BLaER1 (cell line): Measurements from ENCODE around the gene LMBR1.
A peak's percentile ranks its signal among the peaks of the same experiment; 100 is the strongest.

Source experiments
- H3K27ac ChIP-seq: shearing (Covaris generic); formaldehyde crosslinking; 2 replicates; pipeline ENCODE4 v1.8.1; 2022
- H3K27me3 ChIP-seq: shearing (Covaris generic); formaldehyde crosslinking; 2 replicates; pipeline ENCODE4 v1.8.1; 2022
- H3K36me3 ChIP-seq: shearing (Covaris generic); formaldehyde crosslinking; 2 replicates; pipeline ENCODE4 v1.8.1; 2022
- H3K4me1 ChIP-seq: shearing (Covaris generic); formaldehyde crosslinking; 2 replicates; pipeline ENCODE4 v1.8.1; 2022
- H3K4me2 ChIP-seq: shearing (Covaris generic); formaldehyde crosslinking; 2 replicates; pipeline ENCODE4 v1.8.1; 2022
- H3K4me3 ChIP-seq: shearing (Covaris generic); formaldehyde crosslinking; 2 replicates; pipeline ENCODE4 v1.8.1; 2022
- H3K9ac ChIP-seq: shearing (Covaris generic); formaldehyde crosslinking; 2 replicates; pipeline ENCODE4 v1.8.1; 2022
- H3K9me3 ChIP-seq: shearing (Covaris generic); formaldehyde crosslinking; 2 replicates; pipeline ENCODE4 v1.8.1; 2022
- H4K20me1 ChIP-seq: shearing (Covaris generic); formaldehyde crosslinking; 2 replicates; pipeline ENCODE4 v1.8.1; 2022
- Cebpa-rat ChIP-seq: shearing (Covaris generic); IDR thresholded peaks from 2 replicates; pipeline ENCODE4 v1.8.1; 2022

LMBR1 gene

DNA sequence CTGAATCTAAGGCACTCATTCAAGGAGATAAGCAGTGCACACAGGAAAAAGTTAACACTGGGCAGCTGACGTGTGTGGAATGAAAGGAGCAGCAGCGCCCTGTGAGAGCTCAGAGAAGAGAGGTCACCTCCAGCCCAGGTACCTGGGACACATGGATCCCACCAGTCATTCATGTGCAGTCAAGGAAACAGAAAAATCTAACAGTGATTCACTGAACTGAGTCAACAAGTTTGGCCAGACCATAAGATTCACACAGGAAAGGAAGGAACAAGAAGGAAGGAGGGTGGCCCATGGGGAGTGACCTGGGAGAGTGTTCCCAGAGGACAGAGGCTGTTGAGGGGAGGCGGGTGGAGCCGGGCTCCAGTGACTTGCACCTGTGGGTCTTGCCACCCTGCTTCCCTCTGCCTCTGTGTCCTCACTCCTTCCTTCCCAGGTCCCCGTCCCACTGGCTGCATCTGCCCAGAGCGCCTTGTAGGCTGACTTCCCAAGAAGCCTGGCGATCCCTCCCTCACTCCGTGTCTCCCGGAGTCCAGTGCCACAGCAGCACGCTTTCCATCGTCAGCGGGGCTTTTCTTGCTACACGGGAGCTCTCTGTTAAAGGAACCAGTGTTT is 224.7 kb downstream of the LMBR1 start:
- Histone ChIP-seq H3K4me3 (no peak overlapping the region), H4K20me1 (no peaks in the 10 kb centered on the region), H3K36me3 (0 out of 2 replicates have a peak, but pooled peaks cover 9% of the 10 kb centered on the region), H3K9ac (no peak overlapping the region), H3K27ac (no peak overlapping the region), H3K27me3 (no peaks in the 10 kb centered on the region), H3K9me3 (no peaks in the 10 kb centered on the region), H3K4me1 (no peaks in the 10 kb centered on the region), H3K4me2 (no peak overlapping the region)
- no peak for TF ChIP-seq Cebpa-rat

DNA sequence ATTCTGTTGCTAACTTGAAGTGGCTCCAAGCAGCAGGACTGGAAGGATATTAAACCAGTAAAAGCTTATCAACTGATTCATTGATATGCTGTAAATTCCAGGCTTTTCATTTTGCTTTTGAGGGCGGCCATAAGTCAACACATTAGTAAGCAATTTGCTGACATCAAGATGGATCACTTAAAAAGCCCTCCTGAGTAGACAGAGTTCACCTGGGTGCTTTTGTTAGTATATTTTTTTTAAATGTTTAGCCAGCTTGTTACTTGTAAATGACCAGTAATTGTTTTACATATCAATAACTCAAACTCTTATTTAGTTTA is 225.9 kb downstream of the LMBR1 start:
- H3K27me3 ChIP-seq, result no peaks in the 10 kb centered on the region
- H3K9ac ChIP-seq, result no peak overlapping the region
- no peak overlapping the region for H3K4me3 ChIP-seq
- H3K27ac ChIP-seq, result no peak overlapping the region
- H3K4me2 ChIP-seq, result no peak overlapping the region
- TF ChIP-seq Cebpa-rat, result no peak
- H3K9me3 ChIP-seq, result no peaks in the 10 kb centered on the region
- H4K20me1 ChIP-seq, result no peaks in the 10 kb centered on the region
- no peaks in the 10 kb centered on the region for H3K4me1 ChIP-seq
- 0 out of 2 replicates have a peak, but pooled peaks cover 9% of the 10 kb centered on the region for H3K36me3 ChIP-seq

DNA sequence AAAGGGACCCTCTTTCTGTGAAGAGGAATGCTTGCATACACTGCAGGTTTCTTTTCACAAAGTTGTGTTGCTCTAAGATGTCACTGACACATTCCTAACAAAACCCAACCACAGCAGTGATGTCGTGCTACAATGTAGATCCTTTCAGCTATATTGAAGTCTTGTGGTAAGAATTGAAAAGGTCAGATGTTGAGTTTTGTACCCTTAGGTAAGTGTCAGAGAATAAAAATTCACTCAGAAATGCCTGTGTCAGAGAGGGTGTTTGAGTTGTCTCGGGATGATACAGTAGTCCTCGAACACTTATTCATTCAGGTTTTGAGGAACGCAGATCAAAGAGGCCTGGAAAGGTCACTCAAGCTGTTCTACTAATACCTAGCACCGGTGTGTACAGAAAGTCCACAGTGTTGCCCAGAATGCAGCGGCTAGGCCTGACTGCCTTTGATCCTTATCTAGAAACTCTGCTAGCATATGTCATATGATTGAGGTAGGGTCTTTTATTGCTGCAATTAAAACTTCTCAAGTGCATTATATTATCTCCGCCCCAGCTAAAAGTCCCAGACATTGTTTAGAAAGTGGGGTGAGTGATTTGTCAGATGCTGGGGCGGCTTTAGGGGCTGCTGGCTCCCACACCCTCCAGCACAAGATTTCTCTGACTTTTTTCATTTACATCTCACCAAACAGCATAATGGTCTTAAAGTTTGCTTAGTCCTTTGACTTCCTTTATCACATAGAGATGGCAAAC is 226.4 kb downstream of the LMBR1 start:
- Histone ChIP-seq H3K4me2 (no peak overlapping the region), H3K4me3 (no peak overlapping the region), H3K4me1 (no peaks in the 10 kb centered on the region), H3K9me3 (no peaks in the 10 kb centered on the region), H3K36me3 (0 out of 2 replicates have a peak, but pooled peaks cover 9% of the 10 kb centered on the region), H3K9ac (no peak overlapping the region), H3K27ac (no peak overlapping the region), H4K20me1 (no peaks in the 10 kb centered on the region), H3K27me3 (no peaks in the 10 kb centered on the region)
- TF ChIP-seq Cebpa-rat, result no peak

DNA sequence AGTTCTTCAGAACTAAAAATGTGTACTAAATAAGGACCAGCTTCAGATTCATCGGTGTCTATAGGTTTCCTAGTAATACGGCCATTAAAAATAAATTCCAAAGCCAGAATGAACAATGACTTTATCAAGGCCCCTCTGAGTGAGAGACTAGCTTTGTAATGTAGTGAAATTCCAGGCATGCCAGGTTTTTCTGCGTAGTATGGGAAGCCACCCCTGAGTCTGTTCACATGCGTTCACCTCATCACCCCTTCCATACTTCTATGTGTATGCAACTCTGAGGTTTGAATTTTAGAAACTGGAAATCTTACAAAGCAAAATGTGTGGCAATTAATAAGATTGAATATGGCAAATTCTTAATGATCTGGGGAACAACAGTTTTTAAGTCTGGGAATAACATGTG is 227.9 kb downstream of the LMBR1 start:
- no peaks in the 10 kb centered on the region for H3K9me3 ChIP-seq
- H3K4me3 ChIP-seq, result no peak overlapping the region
- no peak overlapping the region for H3K27ac ChIP-seq
- TF ChIP-seq Cebpa-rat, result no peak
- H3K9ac ChIP-seq, result no peak overlapping the region
- no peak overlapping the region for H3K4me2 ChIP-seq
- H3K36me3 ChIP-seq, result 0 out of 2 replicates have a peak, but pooled peaks cover 9% of the 10 kb centered on the region
- no peaks in the 10 kb centered on the region for H3K27me3 ChIP-seq
- no peaks in the 10 kb centered on the region for H3K4me1 ChIP-seq
- H4K20me1 ChIP-seq, result no peaks in the 10 kb centered on the region

DNA sequence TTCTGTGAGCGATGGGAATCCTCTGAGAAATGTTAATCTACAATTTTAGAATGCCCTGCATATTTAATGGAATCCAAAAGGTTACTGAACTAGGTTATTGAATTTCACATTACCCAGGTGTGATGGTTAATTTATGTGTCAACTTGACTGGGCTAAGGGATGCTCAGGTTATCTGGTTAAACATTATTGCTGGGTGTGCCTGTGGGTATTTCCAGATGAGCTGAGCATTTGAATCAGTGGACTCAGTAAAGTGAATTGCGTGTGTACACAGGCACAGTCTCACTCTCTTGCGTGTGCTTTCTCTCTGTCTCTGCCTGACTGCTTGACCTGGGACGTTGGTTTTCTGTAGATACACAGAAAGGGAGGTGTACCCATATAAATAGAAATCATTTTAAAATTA is 230.7 kb downstream of the LMBR1 start:
- Histone ChIP-seq H4K20me1 (no peaks in the 10 kb centered on the region), H3K4me1 (no peaks in the 10 kb centered on the region; the same call in 1 of the 2 replicates), H3K4me3 (no peak overlapping the region), H3K9me3 (no peaks in the 10 kb centered on the region), H3K36me3 (no peaks in the 10 kb centered on the region), H3K27ac (no peak overlapping the region), H3K4me2 (no peak overlapping the region), H3K27me3 (no peaks in the 10 kb centered on the region), H3K9ac (no peak overlapping the region)
- TF ChIP-seq Cebpa-rat, result no peak

DNA sequence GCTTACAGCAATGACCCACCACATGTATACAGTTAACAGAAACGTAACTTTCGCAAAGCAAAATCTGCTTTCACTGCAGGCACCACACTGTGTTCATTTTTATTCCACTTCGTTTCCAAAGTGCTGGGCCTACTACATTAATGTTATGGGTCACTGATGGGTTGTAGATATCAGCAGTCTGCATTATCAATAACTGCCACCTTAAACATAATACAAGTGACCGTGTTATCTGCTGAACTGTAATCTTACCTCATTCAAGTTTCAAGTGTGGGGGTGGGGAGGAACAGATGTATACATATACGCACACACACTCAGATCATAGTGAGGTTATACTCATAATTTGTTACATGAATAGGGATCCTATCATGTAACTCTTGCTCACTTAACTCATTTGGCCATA is 231.3 kb downstream of the LMBR1 start:
- peaks cover 5% of the 10 kb centered on the region for H3K4me1 ChIP-seq
- no peak overlapping the region for H3K9ac ChIP-seq
- H4K20me1 ChIP-seq, result no peaks in the 10 kb centered on the region
- H3K27ac ChIP-seq, result no peak overlapping the region
- H3K9me3 ChIP-seq, result no peaks in the 10 kb centered on the region
- no peaks in the 10 kb centered on the region for H3K36me3 ChIP-seq
- no peak overlapping the region for H3K4me3 ChIP-seq
- H3K4me2 ChIP-seq, result no peak overlapping the region
- no peaks in the 10 kb centered on the region for H3K27me3 ChIP-seq
- TF ChIP-seq Cebpa-rat, result no peak

DNA sequence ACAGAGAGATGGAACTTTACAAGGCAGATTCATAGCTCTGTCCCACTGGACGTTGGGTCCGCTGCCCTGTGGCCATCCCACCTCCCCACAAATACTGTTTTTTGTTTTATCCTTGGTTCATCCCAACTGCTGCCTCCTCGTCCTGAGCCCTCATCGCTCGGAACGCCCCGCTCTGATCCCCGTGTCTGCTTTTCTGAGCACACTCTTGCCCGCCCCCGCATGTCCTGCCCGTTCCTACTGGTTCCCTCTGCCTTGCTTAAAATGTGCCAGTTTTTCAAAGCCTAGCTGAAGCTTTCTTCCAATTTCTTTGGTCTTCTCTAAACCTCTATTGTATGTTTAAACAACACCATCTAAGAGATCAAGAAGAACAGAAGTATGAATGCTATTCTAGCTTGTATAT is 233.0 kb downstream of the LMBR1 start:
- Histone ChIP-seq H3K9ac (no peak overlapping the region), H3K27me3 (no peaks in the 10 kb centered on the region), H3K4me3 (no peak overlapping the region), H3K36me3 (no peaks in the 10 kb centered on the region), H3K27ac (no peak overlapping the region), H3K4me2 (no peak overlapping the region), H3K9me3 (no peaks in the 10 kb centered on the region), H3K4me1 (peaks cover 22% of the 10 kb centered on the region), H4K20me1 (no peaks in the 10 kb centered on the region)
- no peak for TF ChIP-seq Cebpa-rat

DNA sequence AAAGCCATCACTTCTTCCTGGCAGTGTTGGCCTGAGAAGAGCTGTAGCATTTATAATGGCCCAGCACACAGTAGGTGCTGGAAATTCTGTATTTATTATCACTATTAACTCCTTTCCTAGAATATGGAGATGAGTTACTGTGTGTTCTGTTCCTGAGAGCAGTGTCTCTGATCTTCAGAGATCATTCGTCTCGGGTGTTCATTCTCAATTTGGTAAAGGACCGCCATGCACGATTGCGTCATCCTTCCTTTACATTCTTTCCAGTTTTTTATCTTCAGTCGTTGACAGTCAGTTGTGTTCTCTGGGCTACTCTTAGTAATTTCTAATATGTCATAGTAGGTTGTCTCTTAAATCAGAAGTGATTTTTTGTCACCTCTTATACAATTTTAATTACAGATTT is 233.8 kb downstream of the LMBR1 start:
- Histone ChIP-seq H4K20me1 (no peaks in the 10 kb centered on the region), H3K4me3 (no peak overlapping the region), H3K27ac (no peak overlapping the region), H3K27me3 (no peaks in the 10 kb centered on the region), H3K36me3 (no peaks in the 10 kb centered on the region), H3K4me1 (peaks cover 29% of the 10 kb centered on the region), H3K9me3 (no peaks in the 10 kb centered on the region), H3K9ac (no peak overlapping the region), H3K4me2 (no peak overlapping the region)
- peak; percentile 60; the same call in 1 of the 2 replicates for TF ChIP-seq Cebpa-rat

DNA sequence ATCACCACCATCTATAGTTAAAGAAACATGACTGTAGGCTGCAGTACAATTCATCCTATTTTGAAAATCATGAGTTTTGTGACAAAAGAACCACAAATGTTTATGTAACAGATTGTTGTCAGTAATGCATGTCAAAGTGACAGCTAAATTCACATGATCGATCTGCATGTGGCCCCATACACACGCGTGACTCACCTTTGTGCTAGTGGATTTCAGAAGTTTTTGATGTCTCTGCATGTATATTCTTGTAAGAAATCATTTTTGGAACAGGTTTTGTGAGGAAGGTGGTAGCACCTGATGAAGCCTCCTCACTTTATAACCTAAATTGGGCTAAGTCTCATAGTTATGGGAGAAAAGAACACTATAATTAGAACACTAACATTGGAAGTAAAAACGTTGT is 235.3 kb downstream of the LMBR1 start:
- no peaks in the 10 kb centered on the region for H3K9me3 ChIP-seq
- no peak overlapping the region for H3K9ac ChIP-seq
- H3K36me3 ChIP-seq, result no peaks in the 10 kb centered on the region
- no peak overlapping the region for H3K27ac ChIP-seq
- H3K4me2 ChIP-seq, result no peak overlapping the region
- no peak overlapping the region for H3K4me3 ChIP-seq
- TF ChIP-seq Cebpa-rat, result no peak
- peaks cover 29% of the 10 kb centered on the region for H3K4me1 ChIP-seq
- no peaks in the 10 kb centered on the region for H4K20me1 ChIP-seq
- H3K27me3 ChIP-seq, result no peaks in the 10 kb centered on the region

DNA sequence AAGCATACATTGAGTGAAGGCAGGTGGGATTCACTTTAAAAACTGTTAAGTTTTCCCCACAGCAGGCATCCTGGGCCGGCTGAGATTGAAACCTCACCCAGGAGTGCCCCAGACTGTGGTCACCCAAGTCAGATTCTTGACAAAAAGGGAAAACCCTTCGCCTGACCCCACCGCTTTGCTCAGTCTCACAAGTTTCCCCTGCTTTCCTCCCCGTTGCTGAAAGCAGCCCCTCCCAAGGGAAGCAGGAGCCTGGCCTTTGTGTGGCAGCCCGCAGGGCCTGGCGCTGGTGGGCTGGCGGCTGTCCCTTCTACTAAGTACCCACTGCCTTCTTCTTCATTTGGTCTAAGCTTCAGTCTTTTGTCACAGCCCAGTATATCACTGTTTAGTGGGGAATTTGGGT is 236.4 kb downstream of the LMBR1 start:
- Histone ChIP-seq H4K20me1 (no peaks in the 10 kb centered on the region), H3K27ac (no peak overlapping the region), H3K4me1 (peaks cover 29% of the 10 kb centered on the region), H3K27me3 (no peaks in the 10 kb centered on the region), H3K4me2 (peak overlapping the region; percentile 35), H3K9ac (no peak overlapping the region), H3K4me3 (no peak overlapping the region), H3K9me3 (no peaks in the 10 kb centered on the region), H3K36me3 (no peaks in the 10 kb centered on the region)
- TF ChIP-seq Cebpa-rat, result no peak
